HG03571 (cell line): ENCODE data around the gene AMER3.

Experiments
- ATAC-seq: cut with Tn5 transposase; IDR thresholded peaks from one replicate; pipeline ENCODE4 v1.9.1; 2021; ENCODE audit not compliant: unreplicated experiment

Gene AMER3

GRCh38 chr2:130814931-130815680, 59.8 kb downstream of the AMER3 start:
- no peak for ATAC-seq
